CD4-positive, alpha-beta T cell treated with Interleukin-6 for 4 hours (primary cell): ENCODE results near the gene BNC2.
"Not testable (repeated sequence)": the region's sequence is repeated elsewhere in the genome, so short reads cannot be mapped to it uniquely, and the experiment has no call there.

Source experiments
- DNase-seq: peaks from one replicate; pipeline ENCODE4 v3.0.0-alpha.2; 2020; ENCODE audit warnings: mixed read lengths

The BNC2 gene

GRCh38 chr9:16575142-16575985, 295.1 kb downstream of the BNC2 start:
- DNase-seq, result no peak

- DNase-seq, result no peak
Observed at GRCh38 chr9:16572005-16572734, 298.3 kb downstream of the BNC2 start.

GRCh38 chr9:16571127-16571802, 299.2 kb downstream of the BNC2 start:
- no peak for DNase-seq

- DNase-seq, result no peak
Observed at GRCh38 chr9:16563446-16563845, 307.0 kb downstream of the BNC2 start.

GRCh38 chr9:16561121-16561520, 309.3 kb downstream of the BNC2 start:
- no peak for DNase-seq

- DNase-seq, result no peak
Observed at GRCh38 chr9:16559418-16560188, 310.9 kb downstream of the BNC2 start.

- DNase-seq, result no peak
Observed at GRCh38 chr9:16555802-16556201, 314.7 kb downstream of the BNC2 start.

- no peak for DNase-seq
Observed at GRCh38 chr9:16553869-16554540, 316.5 kb downstream of the BNC2 start.

GRCh38 chr9:16552252-16552651, 318.2 kb downstream of the BNC2 start:
- no peak for DNase-seq

- DNase-seq, result no peak
Observed at GRCh38 chr9:16551692-16552091, 318.8 kb downstream of the BNC2 start.

GRCh38 chr9:16545639-16546038, 324.8 kb downstream of the BNC2 start:
- DNase-seq, result no peak

GRCh38 chr9:16544842-16545241, 325.6 kb downstream of the BNC2 start:
- no peak for DNase-seq

- DNase-seq, result no peak
Observed at GRCh38 chr9:16543686-16544085, 326.8 kb downstream of the BNC2 start.

- DNase-seq, result no peak
Observed at GRCh38 chr9:16543225-16543624, 327.2 kb downstream of the BNC2 start.

GRCh38 chr9:16542290-16542689, 328.2 kb downstream of the BNC2 start:
- DNase-seq, result no peak

- no peak for DNase-seq
Observed at GRCh38 chr9:16540743-16541613, 329.5 kb downstream of the BNC2 start.

GRCh38 chr9:16539626-16540025, 330.8 kb downstream of the BNC2 start:
- not testable (repeated sequence) for DNase-seq

- no peak for DNase-seq
Observed at GRCh38 chr9:16535555-16535954, 334.9 kb downstream of the BNC2 start.

GRCh38 chr9:16532681-16533450, 337.6 kb downstream of the BNC2 start:
- no peak for DNase-seq

- no peak for DNase-seq
Observed at GRCh38 chr9:16532272-16532671, 338.2 kb downstream of the BNC2 start.
